SJCRH30 (cell line): Measurements from ENCODE around the gene SLAMF6. TPM values are rescaled to one million over a fixed set of nuclear protein-coding genes. Genes with fewer than 3 reads are reported as not detected.
"Not testable (repeated sequence)": the region's sequence is repeated elsewhere in the genome, so short reads cannot be mapped to it uniquely, and the experiment has no call there.

Experiments used
- DNase-seq, 2 experiments: peaks; one replicate each; pipeline ENCODE4 v3.0.0-alpha.2; 2015 to 2020
- H3K27ac ChIP-seq: fragments of 250-450 bp; sonication (Bioruptor Pico); 2 replicates; pipeline ENCODE4 v1.5.1; 2020; ENCODE audit warnings: mild to moderate bottlenecking, moderate library complexity
- H3K27me3 ChIP-seq: fragments of 250-450 bp; sonication (Bioruptor Pico); 2 replicates; pipeline ENCODE4 v1.5.1; 2020; ENCODE audit warnings: mild to moderate bottlenecking, moderate library complexity
- H3K36me3 ChIP-seq: fragments of 250-450 bp; sonication (Bioruptor Pico); 2 replicates; pipeline ENCODE4 v1.5.1; 2020; ENCODE audit warnings: mild to moderate bottlenecking, moderate library complexity
- H3K4me1 ChIP-seq: fragments of 250-450 bp; sonication (Bioruptor Pico); 2 replicates; pipeline ENCODE4 v1.5.1; 2020; ENCODE audit warnings: mild to moderate bottlenecking, moderate library complexity
- H3K4me3 ChIP-seq: fragments of 250-450 bp; sonication (Bioruptor Pico); 2 replicates; pipeline ENCODE4 v1.5.1; 2020; ENCODE audit warnings: mild to moderate bottlenecking, moderate library complexity
- H3K9me3 ChIP-seq: fragments of 250-450 bp; sonication (Bioruptor Pico); replicated peaks from 2 replicates; pipeline ENCODE4 v1.5.1; 2020; ENCODE audit warnings: mild to moderate bottlenecking, moderate library complexity
- total RNA-seq: library from RNA; depleted of rRNA; stranded (reverse); fragments of >200 nt; shearing (Covaris generic); gene quantifications from 2 replicates; pipeline ENCODE4 v1.2.3, GENCODE V29; 2014

SLAMF6 gene
- total RNA-seq, 1 experiment from 2014 or later: not detected

DNA sequence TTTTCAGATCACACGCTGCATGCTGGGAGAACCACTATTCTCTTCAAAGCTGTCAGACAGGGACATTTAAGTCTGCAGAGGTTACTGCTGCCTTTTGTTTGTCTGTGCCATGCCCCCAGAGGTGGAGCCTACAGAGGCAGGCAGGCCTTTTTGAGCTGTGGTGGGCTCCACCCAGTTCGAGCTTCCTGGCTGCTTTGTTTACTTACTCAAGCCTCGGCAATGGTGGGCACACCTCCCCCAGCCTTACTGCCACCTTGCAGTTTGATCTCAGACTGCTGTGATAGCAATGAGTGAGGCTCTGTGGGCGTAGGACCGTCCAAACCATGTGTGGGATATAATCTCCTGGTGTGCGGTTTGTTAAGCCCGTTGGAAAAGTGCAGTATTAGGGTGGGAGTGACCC lies 42.3 kb downstream of the SLAMF6 start:
- not testable (repeated sequence) for H3K4me1 ChIP-seq, H3K9me3 ChIP-seq, H3K36me3 ChIP-seq, H3K27me3 ChIP-seq, DNase-seq, H3K4me3 ChIP-seq, H3K27ac ChIP-seq

DNA sequence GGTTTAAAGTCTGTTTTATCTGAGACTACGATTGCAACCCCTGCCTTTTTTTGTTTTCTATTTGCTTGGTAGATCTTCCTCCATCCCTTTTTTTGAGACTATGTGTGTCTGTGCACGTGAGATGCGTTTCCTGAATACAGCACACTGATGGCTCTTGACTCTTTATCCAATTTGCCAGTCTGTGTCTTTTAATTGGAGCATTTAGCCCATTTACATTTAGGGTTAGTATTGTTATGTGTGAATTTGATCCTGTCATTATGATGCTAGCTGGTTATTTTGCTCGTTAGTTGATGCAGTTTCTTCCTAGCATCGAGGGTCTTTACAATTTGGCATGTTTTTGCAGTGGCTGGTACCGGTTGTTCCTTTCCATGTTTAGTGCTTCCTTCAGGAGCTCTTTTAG lies 44.0 kb downstream of the SLAMF6 start:
- not testable (repeated sequence) for H3K36me3 ChIP-seq, H3K9me3 ChIP-seq, H3K4me1 ChIP-seq, H3K4me3 ChIP-seq, H3K27me3 ChIP-seq, H3K27ac ChIP-seq, DNase-seq

DNA sequence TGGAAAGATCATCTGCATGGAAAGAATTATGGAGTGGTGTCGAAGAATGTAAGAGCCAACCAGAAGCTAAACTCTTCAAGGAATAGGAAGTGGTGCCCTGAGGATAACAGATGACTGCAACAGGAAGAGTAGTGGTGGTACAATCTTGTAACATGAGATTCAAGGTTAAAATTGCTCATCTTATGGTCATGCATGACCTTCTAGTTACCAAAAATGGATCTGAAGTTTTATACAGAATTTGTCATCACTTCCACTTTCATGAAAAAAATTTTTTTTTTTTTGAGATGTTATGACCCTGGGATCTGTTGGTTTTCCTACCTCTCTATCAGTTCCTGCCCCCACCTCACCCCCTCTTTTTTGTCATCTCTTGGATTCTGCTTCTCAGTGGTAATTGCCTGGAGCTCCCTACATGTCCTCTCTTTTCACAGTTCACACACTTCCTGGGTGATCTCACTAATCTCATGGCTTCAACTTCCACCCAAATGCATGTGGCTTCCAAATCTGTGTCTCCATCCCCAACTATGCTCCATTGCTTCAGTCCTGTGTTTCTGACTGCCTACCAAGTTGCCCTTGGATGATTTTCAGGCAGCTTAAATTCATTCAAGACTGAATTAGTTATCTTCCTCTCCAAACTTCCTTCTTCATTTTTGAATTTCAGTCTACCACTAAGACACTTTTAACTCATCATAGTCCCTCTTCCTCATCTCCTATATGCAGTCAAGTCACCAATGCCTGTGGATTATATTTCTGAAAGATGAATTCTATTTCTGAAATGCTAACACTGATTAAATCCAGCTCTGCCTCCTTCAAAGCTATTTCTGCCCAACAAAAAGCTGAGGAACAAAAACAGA lies 48.4 kb downstream of the SLAMF6 start:
- Histone ChIP-seq H3K27ac (no peak overlapping the region), H3K4me1 (no peaks in the 10 kb centered on the region), H3K9me3 (no peaks in the 10 kb centered on the region; the same call in 1 of the 2 replicates), H3K27me3 (no peaks in the 10 kb centered on the region; the same call in 1 of the 2 replicates), H3K4me3 (no peak overlapping the region), H3K36me3 (no peaks in the 10 kb centered on the region)
- no peak for DNase-seq

DNA sequence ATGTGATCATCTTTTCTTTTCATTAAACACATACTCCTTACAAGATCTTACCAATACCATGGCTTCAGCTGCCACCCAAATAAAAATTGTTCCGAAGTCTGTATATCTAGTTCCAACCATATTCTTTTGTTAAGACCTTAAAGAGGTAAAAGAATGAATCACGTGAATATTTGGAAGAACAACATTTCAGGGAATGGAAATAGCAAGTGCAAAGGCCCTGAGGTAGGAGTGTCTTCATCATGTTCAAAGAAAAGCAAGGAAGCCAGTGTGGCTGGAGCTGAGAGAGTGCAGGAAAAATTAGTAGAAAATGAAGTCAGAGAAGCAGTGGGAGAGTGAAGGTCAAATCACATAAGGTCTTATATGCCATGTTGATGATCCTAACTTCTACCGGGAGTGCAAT lies 50.9 kb downstream of the SLAMF6 start:
- Histone ChIP-seq H3K27ac (no peak overlapping the region), H3K4me3 (no peak overlapping the region), H3K36me3 (no peaks in the 10 kb centered on the region), H3K27me3 (no peaks in the 10 kb centered on the region; the same call in 1 of the 2 replicates), H3K4me1 (no peaks in the 10 kb centered on the region), H3K9me3 (no peaks in the 10 kb centered on the region; the same call in 1 of the 2 replicates)
- no peak for DNase-seq

DNA sequence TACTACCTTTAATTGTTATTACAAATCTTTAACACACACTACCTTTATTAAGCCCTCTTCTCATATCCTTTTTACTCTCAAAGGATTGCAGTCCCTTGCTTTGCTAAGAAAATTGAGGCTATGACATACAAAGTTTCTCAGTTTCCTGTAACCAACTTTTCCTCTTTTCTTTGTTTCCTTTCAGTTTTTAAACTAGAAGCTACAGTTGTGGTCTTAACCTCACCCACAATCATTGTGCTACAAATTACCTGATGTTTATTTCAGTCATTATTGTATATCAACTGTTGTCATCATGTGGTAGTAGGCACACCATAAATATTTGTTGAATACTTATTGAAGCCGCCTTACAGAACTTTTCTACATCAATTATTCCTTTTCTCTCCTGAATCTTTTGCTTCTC lies 51.8 kb downstream of the SLAMF6 start:
- no peak overlapping the region for H3K4me3 ChIP-seq
- no peaks in the 10 kb centered on the region; the same call in 1 of the 2 replicates for H3K27me3 ChIP-seq
- H3K4me1 ChIP-seq: no peaks in the 10 kb centered on the region
- DNase-seq: no peak
- no peaks in the 10 kb centered on the region; the same call in 1 of the 2 replicates for H3K9me3 ChIP-seq
- H3K36me3 ChIP-seq: no peaks in the 10 kb centered on the region
- H3K27ac ChIP-seq: no peak overlapping the region

DNA sequence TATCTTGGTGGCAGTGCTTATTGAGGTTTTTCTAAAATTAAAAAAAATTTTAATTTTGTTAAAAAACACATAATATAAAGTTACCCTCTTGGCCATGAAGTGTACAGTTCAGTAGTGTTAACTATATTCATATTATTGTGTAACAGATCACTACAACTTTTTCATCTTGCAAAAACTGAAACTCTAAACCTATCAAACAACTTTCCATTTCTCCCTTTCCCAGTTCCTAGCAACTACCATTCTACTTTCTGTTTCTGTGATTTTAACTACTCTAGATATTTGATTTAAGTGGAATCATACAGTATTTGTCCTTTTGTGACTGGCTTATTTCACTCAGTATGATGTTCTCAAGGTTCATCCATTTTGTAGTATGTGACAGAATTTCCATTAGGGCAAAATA lies 55.5 kb downstream of the SLAMF6 start:
- H3K27me3 ChIP-seq: no peaks in the 10 kb centered on the region; the same call in 1 of the 2 replicates
- no peaks in the 10 kb centered on the region; the same call in 1 of the 2 replicates for H3K9me3 ChIP-seq
- H3K4me1 ChIP-seq: no peaks in the 10 kb centered on the region
- H3K27ac ChIP-seq: no peak overlapping the region
- H3K36me3 ChIP-seq: no peaks in the 10 kb centered on the region
- no peak overlapping the region for H3K4me3 ChIP-seq
- DNase-seq: no peak

DNA sequence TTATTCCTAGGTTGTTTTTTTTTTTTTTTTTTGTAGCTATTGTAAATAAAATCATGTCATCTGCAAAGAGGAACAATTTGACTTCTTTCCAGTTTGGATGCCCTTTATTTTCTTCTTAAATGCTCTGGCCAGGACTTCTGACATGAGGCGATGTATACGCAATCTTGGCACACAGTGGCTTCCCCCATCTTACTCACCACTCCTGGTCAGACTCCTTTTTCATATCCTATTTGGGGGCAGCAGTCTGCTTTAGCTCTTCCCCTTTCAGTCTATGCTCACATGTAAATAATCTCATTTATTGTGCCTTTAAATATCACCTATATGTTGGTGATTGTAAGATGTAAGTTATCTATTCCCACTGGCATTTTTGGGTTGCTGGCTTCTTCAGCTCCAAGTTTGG lies 56.1 kb downstream of the SLAMF6 start:
- no peak for DNase-seq
- H3K27ac ChIP-seq: no peak overlapping the region
- H3K9me3 ChIP-seq: no peaks in the 10 kb centered on the region; the same call in 1 of the 2 replicates
- H3K27me3 ChIP-seq: no peaks in the 10 kb centered on the region; the same call in 1 of the 2 replicates
- H3K36me3 ChIP-seq: no peaks in the 10 kb centered on the region
- no peak overlapping the region for H3K4me3 ChIP-seq
- no peaks in the 10 kb centered on the region for H3K4me1 ChIP-seq

DNA sequence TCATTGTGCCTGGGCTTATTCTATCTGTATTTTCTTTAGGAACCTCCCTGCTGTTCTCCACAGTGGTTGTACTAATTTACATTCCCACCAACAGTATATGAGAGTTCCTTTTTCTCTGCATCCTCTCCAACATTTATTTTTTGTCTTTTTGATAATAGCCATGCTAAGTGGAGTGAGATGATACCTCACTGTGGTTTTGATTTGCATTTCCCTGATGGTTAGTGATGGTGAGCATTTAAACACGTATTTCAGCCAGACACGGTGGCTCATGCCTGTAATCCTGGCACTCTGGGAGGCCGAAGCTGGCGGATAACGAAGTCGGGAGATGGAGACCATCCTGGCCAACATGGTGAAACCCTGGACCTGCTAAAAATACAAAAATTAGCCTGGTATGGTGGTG lies 57.9 kb downstream of the SLAMF6 start:
- Histone ChIP-seq H3K27me3 (no peaks in the 10 kb centered on the region), H3K4me1 (peaks cover 9% of the 10 kb centered on the region; the same call in 1 of the 2 replicates), H3K27ac (no peak overlapping the region), H3K4me3 (no peak overlapping the region), H3K36me3 (no peaks in the 10 kb centered on the region), H3K9me3 (no peaks in the 10 kb centered on the region)
- no peak for DNase-seq

DNA sequence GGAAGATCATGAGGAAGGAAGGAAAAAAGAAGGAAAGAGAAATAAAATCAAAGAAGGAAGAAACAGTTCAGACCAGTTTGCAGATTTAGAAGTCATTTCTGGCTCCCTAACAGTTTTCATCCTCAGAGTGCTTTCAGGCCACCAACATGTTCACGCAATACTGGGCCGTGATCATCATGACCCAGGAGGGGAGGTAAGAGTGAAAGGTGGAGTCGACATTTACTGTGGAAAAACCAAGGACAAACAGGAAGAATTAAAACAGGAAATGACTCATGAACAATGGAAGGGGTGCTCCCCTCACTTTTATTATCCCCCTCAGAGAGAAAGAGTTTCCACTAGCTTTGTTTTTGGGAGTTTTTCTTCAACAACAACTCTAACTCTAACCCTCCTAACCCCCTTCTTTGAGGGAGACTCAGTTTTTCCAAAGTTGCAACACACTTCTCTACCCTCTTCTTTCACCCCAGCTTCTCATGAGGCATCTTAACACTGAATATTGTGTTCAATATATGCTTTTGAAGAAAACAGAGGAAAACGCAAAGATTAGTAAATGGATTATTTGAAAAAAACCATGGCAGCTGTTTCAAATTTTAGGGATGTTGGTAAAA lies 62.3 kb downstream of the SLAMF6 start:
- Histone ChIP-seq H3K27me3 (no peaks in the 10 kb centered on the region), H3K27ac (no peak overlapping the region), H3K4me1 (peaks cover 18% of the 10 kb centered on the region), H3K4me3 (no peak overlapping the region), H3K9me3 (no peaks in the 10 kb centered on the region), H3K36me3 (no peaks in the 10 kb centered on the region)
- no peak for DNase-seq

DNA sequence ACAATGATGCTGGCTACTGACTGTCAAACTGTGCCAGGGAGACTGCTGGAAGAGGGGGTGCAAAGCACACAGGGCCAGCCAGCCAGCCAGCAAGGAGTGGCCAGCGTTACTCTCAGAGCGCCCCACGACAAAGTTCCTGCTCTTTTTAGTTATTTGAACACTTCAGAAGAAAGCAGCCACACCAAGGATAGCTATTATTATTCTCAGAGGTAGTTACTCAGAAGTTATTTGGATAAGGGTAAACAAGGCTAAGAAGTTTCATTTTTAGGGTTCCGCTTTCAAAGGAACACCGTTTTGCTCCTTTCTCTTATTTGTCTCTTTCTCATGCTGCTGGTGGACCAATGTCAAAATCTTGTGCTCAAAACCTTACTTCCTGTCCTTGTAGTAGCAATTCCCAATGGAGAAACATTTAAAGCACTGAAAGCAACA lies 62.8 kb downstream of the SLAMF6 start:
- no peak overlapping the region for H3K27ac ChIP-seq
- H3K9me3 ChIP-seq: no peaks in the 10 kb centered on the region
- DNase-seq: no peak

DNA sequence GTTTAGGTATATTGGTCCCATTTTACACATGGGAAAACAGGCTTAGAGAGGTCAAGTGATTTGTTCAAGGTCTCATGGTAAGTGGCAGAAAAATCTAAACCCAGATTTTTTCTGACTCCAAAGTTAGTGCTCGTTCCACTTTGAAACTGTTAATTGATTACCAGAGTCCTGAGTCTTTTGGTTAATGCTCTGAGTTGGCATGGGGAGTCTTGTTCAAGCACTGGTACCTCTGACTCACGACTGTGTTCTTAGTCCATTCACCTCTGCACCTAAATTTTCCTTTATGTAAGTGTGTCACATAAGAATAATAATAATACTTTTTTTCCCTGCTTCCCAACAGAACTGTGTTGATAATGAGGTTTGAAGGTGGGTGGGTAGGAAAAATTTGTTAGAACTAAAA lies 63.4 kb downstream of the SLAMF6 start:
- H3K9me3 ChIP-seq: no peaks in the 10 kb centered on the region
- H3K27ac ChIP-seq: peak overlapping the region; percentile 0; the same call in 1 of the 2 replicates
- H3K4me3 ChIP-seq: no peak overlapping the region
- no peak for DNase-seq
- H3K36me3 ChIP-seq: no peaks in the 10 kb centered on the region
- peaks cover 18% of the 10 kb centered on the region for H3K4me1 ChIP-seq
- no peaks in the 10 kb centered on the region for H3K27me3 ChIP-seq

More for the DNA sequence above, 62.8 kb downstream of the SLAMF6 start:
- Histone ChIP-seq H3K4me3 (no peak overlapping the region), H3K36me3 (no peaks in the 10 kb centered on the region), H3K4me1 (peaks cover 18% of the 10 kb centered on the region), H3K27me3 (no peaks in the 10 kb centered on the region)

DNA sequence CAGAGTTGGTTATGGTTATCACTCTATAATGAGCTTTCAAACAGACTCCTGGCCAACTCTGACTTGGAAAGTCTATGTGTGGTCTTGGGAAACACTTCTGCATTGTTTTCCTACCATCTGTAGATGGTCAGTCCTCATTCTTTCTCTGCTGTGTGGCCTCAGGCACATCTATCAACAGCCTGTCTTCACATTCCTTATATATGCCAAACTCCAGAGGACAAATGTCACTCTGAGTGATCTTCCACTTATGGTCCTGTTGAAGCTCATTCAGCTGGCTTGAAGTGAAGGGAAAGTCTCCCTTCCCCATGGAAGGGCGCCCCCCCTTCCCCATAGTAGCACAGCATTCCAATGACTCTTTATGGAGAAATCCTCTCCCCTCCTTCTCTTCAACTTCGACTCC lies 64.0 kb downstream of the SLAMF6 start:
- Histone ChIP-seq H3K4me3 (no peak overlapping the region), H3K36me3 (no peaks in the 10 kb centered on the region), H3K27ac (peak overlapping the region; percentile 0; the same call in 1 of the 2 replicates), H3K27me3 (no peaks in the 10 kb centered on the region), H3K4me1 (peaks cover 18% of the 10 kb centered on the region), H3K9me3 (no peaks in the 10 kb centered on the region)
- DNase-seq: peak; percentile 18 to 60

DNA sequence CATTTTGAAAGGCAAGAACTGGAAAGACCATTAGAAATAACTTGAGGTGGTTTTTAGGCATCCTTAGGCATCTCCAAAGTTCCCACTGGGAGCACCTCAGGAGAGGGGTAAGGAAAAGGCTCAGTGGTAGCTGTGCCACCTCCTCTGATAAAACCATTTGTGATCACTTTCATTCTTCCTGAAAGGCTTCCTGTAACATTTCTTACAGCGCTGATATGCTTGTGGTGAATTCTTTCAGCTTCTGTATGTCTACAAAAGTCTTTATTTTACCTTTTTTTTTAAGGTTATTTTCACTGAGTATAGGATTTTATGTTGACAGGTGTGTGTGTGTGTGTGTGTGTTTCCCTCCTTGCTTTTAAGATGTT lies 67.9 kb downstream of the SLAMF6 start:
- H3K27ac ChIP-seq: no peak overlapping the region
- H3K27me3 ChIP-seq: 0 out of 2 replicates have a peak, but pooled peaks cover 2% of the 10 kb centered on the region
- no peak overlapping the region for H3K4me3 ChIP-seq
- no peaks in the 10 kb centered on the region for H3K36me3 ChIP-seq
- peaks cover 8% of the 10 kb centered on the region for H3K4me1 ChIP-seq
- no peaks in the 10 kb centered on the region for H3K9me3 ChIP-seq
- DNase-seq: no peak

DNA sequence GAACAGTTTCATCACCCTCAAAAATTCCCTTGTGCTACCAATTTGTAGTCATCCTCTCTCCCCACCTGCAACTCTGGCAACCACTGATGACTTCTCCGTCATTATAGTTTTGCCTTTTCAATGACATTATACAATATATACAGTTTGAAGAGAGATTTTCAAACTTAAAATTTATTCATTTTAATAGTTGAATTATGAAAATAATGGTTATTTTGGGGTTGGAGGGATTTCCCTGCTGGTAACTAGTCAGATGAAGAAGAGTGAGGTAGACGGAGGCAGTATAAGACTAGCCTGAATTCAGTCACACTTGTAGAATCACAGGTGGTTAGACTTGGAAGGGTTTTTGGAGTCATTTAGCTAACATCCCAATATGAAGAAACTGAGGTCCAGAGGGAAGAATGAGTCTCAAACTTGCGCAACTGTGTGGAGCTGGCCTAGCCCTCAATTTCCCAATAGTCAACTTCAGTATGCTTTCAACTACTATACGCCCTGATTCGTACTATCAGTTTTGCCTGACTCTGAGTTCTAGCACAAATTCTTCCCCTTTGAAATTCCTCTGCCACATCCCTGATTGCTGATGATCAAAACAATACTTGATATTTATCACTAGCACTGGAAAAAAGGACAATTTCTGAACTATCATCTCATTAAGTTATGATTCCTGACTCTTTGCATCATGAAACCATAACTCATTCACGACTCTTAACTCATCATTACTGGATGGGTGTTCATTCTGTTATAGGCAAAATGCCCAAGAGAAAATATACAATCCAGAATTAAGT lies 68.5 kb downstream of the SLAMF6 start:
- DNase-seq: no peak
- Histone ChIP-seq H3K4me1 (peaks cover 5% of the 10 kb centered on the region), H3K36me3 (no peaks in the 10 kb centered on the region), H3K4me3 (no peak overlapping the region), H3K27ac (no peak overlapping the region), H3K9me3 (no peaks in the 10 kb centered on the region), H3K27me3 (0 out of 2 replicates have a peak, but pooled peaks cover 2% of the 10 kb centered on the region)

DNA sequence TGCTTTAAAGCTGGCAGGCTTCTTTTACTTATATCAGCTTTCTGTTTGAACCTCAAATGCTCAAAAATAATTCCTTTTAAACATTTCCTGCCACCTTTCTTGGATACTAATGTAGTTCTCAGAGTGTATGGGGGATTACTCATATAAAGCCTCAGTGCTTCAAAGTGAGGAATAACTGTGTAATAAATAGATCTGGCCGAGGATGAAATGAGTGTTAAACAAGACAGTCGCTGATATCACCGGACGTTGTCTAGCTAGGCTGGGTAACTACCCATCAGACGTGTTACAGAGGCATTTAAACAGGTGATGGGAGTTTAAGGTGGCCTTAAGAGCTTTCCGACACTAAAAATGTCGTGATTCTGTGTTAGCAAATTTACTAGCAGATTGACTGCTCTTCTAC lies 69.6 kb downstream of the SLAMF6 start:
- Histone ChIP-seq H3K27ac (no peak overlapping the region), H3K27me3 (0 out of 2 replicates have a peak, but pooled peaks cover 2% of the 10 kb centered on the region), H3K4me1 (peaks cover 2% of the 10 kb centered on the region; the same call in 1 of the 2 replicates), H3K4me3 (no peak overlapping the region), H3K36me3 (no peaks in the 10 kb centered on the region), H3K9me3 (no peaks in the 10 kb centered on the region)
- DNase-seq: no peak
